Osteoblast (primary cell): ENCODE data around the gene CCR3. TPM values are rescaled to one million over a fixed set of nuclear protein-coding genes. Genes with fewer than 3 reads are reported as not detected.

Experiments
- DNase-seq: peaks from one replicate; pipeline ENCODE4 v3.0.0; 2011; ENCODE audit warnings: low spot score, mixed read lengths; ENCODE audit not compliant: insufficient read length; ENCODE audit errors: missing footprints
- H2AFZ ChIP-seq: 2 replicates; pipeline ENCODE4 v1.6.0; 2011; ENCODE audit warnings: mild to moderate bottlenecking, low read length
- H3K27ac ChIP-seq: 2 replicates; pipeline ENCODE4 v1.5.1; 2011; ENCODE audit warnings: mild to moderate bottlenecking, low read depth, low read length, moderate library complexity
- H3K27me3 ChIP-seq: 2 replicates; pipeline ENCODE4 v1.6.0; 2012; ENCODE audit warnings: mild to moderate bottlenecking, control low read depth, inconsistent platforms, low read length, moderate library complexity; ENCODE audit not compliant: insufficient read depth
- H3K36me3 ChIP-seq: 2 replicates; pipeline ENCODE4 v1.5.1; 2011; ENCODE audit warnings: mild to moderate bottlenecking, low read length, control low read depth, moderate library complexity; ENCODE audit not compliant: insufficient read depth
- H3K4me1 ChIP-seq: 2 replicates; pipeline ENCODE4 v1.5.1; 2011; ENCODE audit warnings: mild to moderate bottlenecking, low read length, control low read depth, moderate library complexity; ENCODE audit not compliant: insufficient read depth
- H3K4me2 ChIP-seq: 2 replicates; pipeline ENCODE4 v1.6.0; 2011; ENCODE audit warnings: mild to moderate bottlenecking, low read length; ENCODE audit not compliant: insufficient read depth
- H3K4me3 ChIP-seq: fragments of 200-600 bp; sonication (generic); 3 replicates; pipeline ENCODE4 v1.5.1; 2012; ENCODE audit warnings: mild to moderate bottlenecking, low read length, inconsistent platforms; ENCODE audit not compliant: insufficient read depth
- H3K79me2 ChIP-seq: 2 replicates; pipeline ENCODE4 v1.6.0; 2012; ENCODE audit warnings: mild to moderate bottlenecking, low read length, control low read depth, inconsistent platforms; ENCODE audit not compliant: insufficient read depth
- H3K9me3 ChIP-seq: 2 replicates; pipeline ENCODE4 v1.5.1; 2011; ENCODE audit warnings: low read depth, low read length, control low read depth
- H4K20me1 ChIP-seq: 2 replicates; pipeline ENCODE4 v1.6.0; 2012; ENCODE audit warnings: mild to moderate bottlenecking, low read length, control low read depth; ENCODE audit not compliant: insufficient read depth
- CTCF ChIP-seq: IDR thresholded peaks from 2 replicates; pipeline ENCODE4 v1.5.1; 2011; ENCODE audit warnings: mild to moderate bottlenecking, low read depth, low read length, moderate library complexity; ENCODE audit errors: extremely low read depth
- total RNA-seq: library from RNA; depleted of rRNA; stranded (reverse); fragments of >200 nt; gene quantifications from 2 replicates; pipeline ENCODE4 v1.2.3, GENCODE V29; 2012

CCR3 gene
- total RNA-seq, 1 donor, result not detected

- Histone ChIP-seq H3K27ac (no peak overlapping the region), H3K4me2 (no peak overlapping the region), H3K36me3 (no peaks in the 10 kb centered on the region), H3K9me3 (no peaks in the 10 kb centered on the region), H3K79me2 (no peaks in the 10 kb centered on the region), H3K4me1 (no peaks in the 10 kb centered on the region), H4K20me1 (no peaks in the 10 kb centered on the region), H3K27me3 (peaks cover 52% of the 10 kb centered on the region), H3K4me3 (no peak overlapping the region), H2AFZ (no peak overlapping the region)
- TF ChIP-seq CTCF, result no peak
- DNase-seq, result no peak
These were observed 58.2 kb downstream of the CCR3 start for GRCh38 chr3:46300461-46300789.

- Histone ChIP-seq H4K20me1 (no peaks in the 10 kb centered on the region), H3K36me3 (no peaks in the 10 kb centered on the region), H2AFZ (no peak overlapping the region), H3K4me3 (no peak overlapping the region), H3K79me2 (no peaks in the 10 kb centered on the region), H3K27me3 (peaks cover 54% of the 10 kb centered on the region), H3K9me3 (no peaks in the 10 kb centered on the region), H3K4me1 (no peaks in the 10 kb centered on the region), H3K4me2 (no peak overlapping the region), H3K27ac (no peak overlapping the region)
- no peak for DNase-seq
- no peak for TF ChIP-seq CTCF
These were observed 59.0 kb downstream of the CCR3 start for GRCh38 chr3:46301122-46301835.

- H3K27ac ChIP-seq, result no peak overlapping the region
- no peak overlapping the region for H3K4me2 ChIP-seq
- DNase-seq, result no peak
- H4K20me1 ChIP-seq, result no peaks in the 10 kb centered on the region
- H3K4me3 ChIP-seq, result no peak overlapping the region
- H3K36me3 ChIP-seq, result no peaks in the 10 kb centered on the region
- no peaks in the 10 kb centered on the region for H3K79me2 ChIP-seq
- TF ChIP-seq CTCF, result no peak
- no peaks in the 10 kb centered on the region for H3K4me1 ChIP-seq
- H2AFZ ChIP-seq, result no peak overlapping the region
- peaks cover 53% of the 10 kb centered on the region for H3K27me3 ChIP-seq
- no peaks in the 10 kb centered on the region for H3K9me3 ChIP-seq
These were observed 61.0 kb downstream of the CCR3 start for GRCh38 chr3:46303240-46303639.

- no peaks in the 10 kb centered on the region for H3K36me3 ChIP-seq
- H3K4me1 ChIP-seq, result no peaks in the 10 kb centered on the region
- no peaks in the 10 kb centered on the region for H3K9me3 ChIP-seq
- no peak for TF ChIP-seq CTCF
- H3K4me2 ChIP-seq, result no peak overlapping the region
- no peak overlapping the region for H3K27ac ChIP-seq
- no peak overlapping the region for H2AFZ ChIP-seq
- no peak for DNase-seq
- H3K79me2 ChIP-seq, result no peaks in the 10 kb centered on the region
- H3K27me3 ChIP-seq, result peaks cover 41% of the 10 kb centered on the region
- no peak overlapping the region for H3K4me3 ChIP-seq
- no peaks in the 10 kb centered on the region for H4K20me1 ChIP-seq
These were observed 62.5 kb downstream of the CCR3 start for GRCh38 chr3:46304739-46305138.
